Measurements from ENCODE around the gene NTHL1. TPM values are rescaled to one million over a fixed set of nuclear protein-coding genes. Genes with fewer than 3 reads are reported as not detected.

NTHL1 gene
- total and polyA plus RNA-seq, 2 of the 4 experiments (the other 2 are of a cell fraction): 22.8 to 28.0 TPM

DNA sequence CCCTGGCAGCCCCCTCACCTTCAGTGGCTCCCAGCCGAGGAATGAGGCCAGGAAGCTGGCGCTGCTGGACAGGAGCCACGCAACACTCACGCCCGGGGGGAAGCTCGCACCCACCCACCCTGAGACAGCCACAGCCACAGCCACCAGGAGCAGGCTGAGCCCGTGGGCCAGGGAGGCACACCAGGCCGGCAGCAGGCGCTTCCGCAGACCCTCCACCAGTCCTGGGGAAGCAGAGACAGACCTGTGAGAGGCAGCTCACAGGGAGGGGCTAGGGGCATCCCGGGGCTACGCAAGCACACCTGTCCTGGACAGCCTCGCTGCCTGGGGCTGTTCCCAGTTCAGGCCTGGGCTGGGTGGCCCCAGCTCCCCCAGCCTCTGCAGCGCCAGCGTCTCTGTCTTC lies 46.2 kb upstream of the NTHL1 start:
- CTCF ChIA-PET: no interaction called here
- TF ChIP-seq FOS (IDR thresholded peaks at IDR 0.05; ENCODE audit: low read depth, low read length): no peak
- no peak for TF ChIP-seq NFE2L2 (IDR thresholded peaks at IDR 0.05; ENCODE audit: low read depth, low read length)
- no peak for TF ChIP-seq RAD21 (IDR thresholded peaks at IDR 0.05; ENCODE audit: low read length)
- TF ChIP-seq ELK1 (IDR thresholded peaks at IDR 0.05; ENCODE audit: borderline replicate concordance, low read depth, low read length): no peak
- no peak for TF ChIP-seq CEBPB (IDR thresholded peaks at IDR 0.05; ENCODE audit: low read depth, low read length)
- TF ChIP-seq MAZ (IDR thresholded peaks at IDR 0.05; ENCODE audit: borderline replicate concordance, low read depth, low read length): no peak
- no peak for TF ChIP-seq RFX5 (IDR thresholded peaks at IDR 0.05; ENCODE audit: low read depth, low read length)
- no peak for TF ChIP-seq RCOR1 (IDR thresholded peaks at IDR 0.05; ENCODE audit: insufficient replicate concordance, low read length)
- TF ChIP-seq, protein P1, sequence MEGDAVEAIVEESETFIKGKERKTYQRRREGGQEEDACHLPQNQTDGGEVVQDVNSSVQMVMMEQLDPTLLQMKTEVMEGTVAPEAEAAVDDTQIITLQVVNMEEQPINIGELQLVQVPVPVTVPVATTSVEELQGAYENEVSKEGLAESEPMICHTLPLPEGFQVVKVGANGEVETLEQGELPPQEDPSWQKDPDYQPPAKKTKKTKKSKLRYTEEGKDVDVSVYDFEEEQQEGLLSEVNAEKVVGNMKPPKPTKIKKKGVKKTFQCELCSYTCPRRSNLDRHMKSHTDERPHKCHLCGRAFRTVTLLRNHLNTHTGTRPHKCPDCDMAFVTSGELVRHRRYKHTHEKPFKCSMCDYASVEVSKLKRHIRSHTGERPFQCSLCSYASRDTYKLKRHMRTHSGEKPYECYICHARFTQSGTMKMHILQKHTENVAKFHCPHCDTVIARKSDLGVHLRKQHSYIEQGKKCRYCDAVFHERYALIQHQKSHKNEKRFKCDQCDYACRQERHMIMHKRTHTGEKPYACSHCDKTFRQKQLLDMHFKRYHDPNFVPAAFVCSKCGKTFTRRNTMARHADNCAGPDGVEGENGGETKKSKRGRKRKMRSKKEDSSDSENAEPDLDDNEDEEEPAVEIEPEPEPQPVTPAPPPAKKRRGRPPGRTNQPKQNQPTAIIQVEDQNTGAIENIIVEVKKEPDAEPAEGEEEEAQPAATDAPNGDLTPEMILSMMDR (conservative IDR thresholded peaks at IDR 0.05; ENCODE audit: low read depth, low read length): no peak
- no peak for TF ChIP-seq SMC3 (IDR thresholded peaks at IDR 0.05; ENCODE audit: low read depth, low read length)
- TF ChIP-seq BHLHE40 (IDR thresholded peaks at IDR 0.05; ENCODE audit: low read depth, low read length): no peak
- TF ChIP-seq MXI1 (IDR thresholded peaks at IDR 0.05; ENCODE audit: borderline replicate concordance, low read depth, low read length): no peak

More for the DNA sequence above, 46.2 kb upstream of the NTHL1 start:
- Histone ChIP-seq H3K4me3 (ENCODE audit: insufficient read depth, low read depth, low read length) (no peak overlapping the region), H2BK20ac (ENCODE audit: low read depth, low read length) (no peak overlapping the region), H2BK5ac (ENCODE audit: low read depth, low read length, poor library complexity, severe bottlenecking) (no peak overlapping the region), H3K18ac (ENCODE audit: low read depth, low read length) (no peak overlapping the region), H3K4me1 (ENCODE audit: control insufficient read depth, insufficient read depth, low read length) (no peaks in the 10 kb centered on the region), H3K14ac (replicated peaks; ENCODE audit: low read depth, low read length) (no peak overlapping the region), H4K5ac (ENCODE audit: low read depth, low read length) (no peak overlapping the region), H2AFZ (replicated peaks; ENCODE audit: low read length, poor library complexity) (no peak overlapping the region), H3K9me3 (ENCODE audit: control insufficient read depth, insufficient read depth, low read length) (no peaks in the 10 kb centered on the region), H2BK15ac (ENCODE audit: low read depth, low read length) (no peak overlapping the region), H4K8ac (ENCODE audit: low read depth in 2 of 2, low read length in 2 of 2) (no peak overlapping the region), H3K23ac (ENCODE audit: low read depth, low read length) (no peak overlapping the region), H3K27me3 (ENCODE audit: control insufficient read depth, insufficient read depth, low read length) (no peaks in the 10 kb centered on the region), H3K79me1 (ENCODE audit: low read depth in 1 of 2, low read length in 2 of 2) (peaks cover 11 to 29% of the 10 kb centered on the region in 2 experiments), H3K4ac (ENCODE audit: low read depth, low read length) (no peak overlapping the region), H2AK5ac (ENCODE audit: low read depth, low read length) (no peak overlapping the region), H3K9me1 (ENCODE audit: insufficient read depth, low read length) (0 out of 2 replicates have a peak, but pooled peaks cover 2% of the 10 kb centered on the region), H2AK9ac (replicated peaks; ENCODE audit: low read depth, low read length, poor library complexity) (no peak overlapping the region), H4K91ac (ENCODE audit: insufficient read depth, low read depth, low read length) (no peak overlapping the region), H3K9ac (ENCODE audit: low read depth, low read length) (no peak overlapping the region), H3K36me3 (ENCODE audit: control insufficient read depth, insufficient read depth, low read length) (peaks cover 74% of the 10 kb centered on the region), H3K27ac (ENCODE audit: insufficient read depth, low read length) (no peak overlapping the region), H2BK120ac (ENCODE audit: low read depth, low read length) (no peak overlapping the region), H3K56ac (ENCODE audit: extremely low read depth, insufficient read depth, low read length) (no peak overlapping the region), H4K20me1 (ENCODE audit: insufficient read depth, low read length) (peaks cover 15% of the 10 kb centered on the region), H3K4me2 (ENCODE audit: low read depth, low read length) (no peak overlapping the region)
- intact Hi-C loops (cut with micrococcal nuclease): no loop called here
- in situ Hi-C loops (cut with MboI; ENCODE audit: low sequenced_read_pairs): no loop called here
- DNase-seq (no peak), ATAC-seq (ENCODE audit: low read depth) (no peak)
- 93% methylated on average over 4 of the region's 15 CpGs; no CpG with 5 or more reads in 1 of the 2 experiments for whole genome bisulfite sequencing, 2 experiments (ENCODE audit: extremely low coverage in 2 of 2, insufficient read length in 1 of 2)
- no TSS peak for BruUV-seq (replicated peaks)
- dilution Hi-C loops (cut with HindIII; ENCODE audit: low sequenced_read_pairs, unreplicated experiment): no loop called here
- POLR2A ChIA-PET (ENCODE audit: unreplicated experiment): no interaction called here
